B cell (primary cell): ENCODE results near the gene SERPINE1. TPM values are rescaled to one million over a fixed set of nuclear protein-coding genes. Genes with fewer than 3 reads are reported as not detected.
"Not testable (repeated sequence)": the region's sequence is repeated elsewhere in the genome, so short reads cannot be mapped to it uniquely, and the experiment has no call there.

ENCODE experiments used
- ATAC-seq: fragments of 200-7000 bp; cut with Tn5 transposase; one replicate; pipeline ENCODE4 v1.10.0; 2021; ENCODE audit warnings: low read depth, mild to moderate bottlenecking, moderate number of reproducible peaks, moderate library complexity
- CTCF ChIA-PET: fragments of 350-600 bp; sonication (Branson Sonifier 250); formaldehyde crosslinking; loops from one replicate; lab custom pipeline; 2021; ENCODE audit warnings: antibody characterized with exemption, inconsistent platforms; lab: Charles Lee
- POLR2A ChIA-PET: fragments of 350-600 bp; sonication (Branson Sonifier 250); formaldehyde crosslinking; loops from one replicate; lab custom pipeline; 2021; ENCODE audit warnings: antibody characterized with exemption; lab: Charles Lee
- DNase-seq: peaks from one replicate; pipeline ENCODE4 v3.0.0; 2013
- H2AFZ ChIP-seq: 2 replicates; pipeline ENCODE4 v1.6.1; 2012; ENCODE audit warnings: mild to moderate bottlenecking, low read depth, low read length; ENCODE audit not compliant: insufficient read depth, poor library complexity, severe bottlenecking
- H3K27ac ChIP-seq, 2 donors: 1 replicate in 1 of 2; 2 replicates in 1 of 2; pipeline ENCODE4 v1.5.1; 2012 to 2013; ENCODE audit warnings: low read length in 2 of 2, mild to moderate bottlenecking in 2 of 2, moderate library complexity in 1 of 2
- H3K27me3 ChIP-seq, 4 experiments: fragments of 200-600 bp in 1 of 4; sonication (generic) in 1 of 4; replicated peaks in 1 of 4; 1 replicate in 2 of 4; 2 replicates in 2 of 4; pipeline versions ENCODE4 v1.6.1 to v1.7.0; 2013 to 2016; ENCODE audit warnings: low read length in 3 of 4, mild to moderate bottlenecking in 2 of 4, mixed read lengths in 1 of 4, moderate library complexity in 1 of 4; ENCODE audit not compliant: insufficient read depth in 4 of 4, control insufficient read depth in 3 of 4; ENCODE audit errors: control extremely low read depth in 1 of 4
- H3K36me3 ChIP-seq, 2 experiments: replicated peaks in 1 of 2; 1 replicate in 1 of 2; 2 replicates in 1 of 2; pipeline versions ENCODE4 v1.6.1 to v1.7.1; 2013; ENCODE audit warnings: low read length in 1 of 2; ENCODE audit not compliant: insufficient read depth in 2 of 2, control insufficient read depth in 1 of 2; ENCODE audit errors: control extremely low read depth in 1 of 2, extremely low read depth in 1 of 2
- H3K4me1 ChIP-seq, 2 donors: fragments of 200-600 bp in 1 of 2; sonication (generic) in 1 of 2; 1 replicate in 1 of 2; 2 replicates in 1 of 2; pipeline versions ENCODE4 v1.5.1 to v1.6.1; 2013 to 2017; ENCODE audit warnings: low read length in 2 of 2; ENCODE audit not compliant: control insufficient read depth in 2 of 2, insufficient read depth in 2 of 2
- H3K4me2 ChIP-seq: replicated peaks from 2 replicates; pipeline ENCODE3; 2012; ENCODE audit warnings: mild to moderate bottlenecking, low read depth, low read length; ENCODE audit not compliant: poor library complexity, severe bottlenecking
- H3K4me3 ChIP-seq, 5 experiments: fragments of 200-600 bp in 1 of 5; sonication (generic) in 1 of 5; 1 replicate in 3 of 5; 2 replicates in 2 of 5; pipeline versions ENCODE4 v1.5.1 to v1.7.0; 2011 to 2016; ENCODE audit warnings: low read length in 4 of 5, mild to moderate bottlenecking in 4 of 5, low read depth in 2 of 5, control low read depth in 1 of 5, moderate library complexity in 1 of 5; ENCODE audit not compliant: insufficient read depth in 1 of 5; ENCODE audit errors: control extremely low read depth in 1 of 5, extremely low read depth in 1 of 5
- H3K79me2 ChIP-seq: fragments of 200-600 bp; sonication (generic); one replicate; pipeline ENCODE4 v1.6.0; 2016; ENCODE audit warnings: low read length; ENCODE audit not compliant: control insufficient read depth, insufficient read depth
- H3K9ac ChIP-seq: fragments of 200-600 bp; sonication (generic); 2 replicates; pipeline ENCODE4 v1.6.1; 2017; ENCODE audit warnings: mild to moderate bottlenecking, low read length, moderate library complexity
- H3K9me3 ChIP-seq, 3 donors: one replicate each; pipeline versions ENCODE4 v1.6.1 to v1.7.1; 2013; ENCODE audit warnings: low read length in 2 of 3; ENCODE audit not compliant: control insufficient read depth in 2 of 3, insufficient read depth in 1 of 3; ENCODE audit errors: control extremely low read depth in 1 of 3
- H4K20me1 ChIP-seq: 2 replicates; pipeline ENCODE4 v1.6.0; 2012; ENCODE audit warnings: mild to moderate bottlenecking, low read length; ENCODE audit not compliant: insufficient read depth, control insufficient read depth, poor library complexity, severe bottlenecking
- H3K27ac Mint-ChIP-seq: one replicate; pipeline ENCODE4 v1.8.0; 2021; ENCODE audit warnings: mixed read lengths
- H3K27me3 Mint-ChIP-seq: one replicate; pipeline ENCODE4 v1.8.0; 2021; ENCODE audit warnings: mixed read lengths
- H3K4me1 Mint-ChIP-seq: one replicate; pipeline ENCODE4 v1.8.0; 2021; ENCODE audit warnings: mixed read lengths
- H3K4me3 Mint-ChIP-seq: one replicate; pipeline ENCODE4 v1.8.0; 2021; ENCODE audit warnings: mixed read lengths
- H3K9me3 Mint-ChIP-seq: one replicate; pipeline ENCODE4 v1.8.0; 2022; ENCODE audit warnings: mixed read lengths; ENCODE audit not compliant: insufficient read depth
- CTCF ChIP-seq: fragments of 200-600 bp; IDR thresholded peaks from one replicate; pipeline ENCODE4 v1.8.0; 2022; ENCODE audit warnings: antibody characterized with exemption, mild to moderate bottlenecking
- EZH2 ChIP-seq: IDR thresholded peaks from 2 replicates; pipeline ENCODE4 v1.6.1; 2012; ENCODE audit warnings: borderline replicate concordance, low read depth, mild to moderate bottlenecking, moderate library complexity, low read length; ENCODE audit not compliant: insufficient read depth, poor library complexity, severe bottlenecking
- WGBS: methylation state at CpG from one replicate; pipeline ENCODE4 v1.1.5; 2013; ENCODE audit warnings: missing lambda C conversion rate; ENCODE audit not compliant: insufficient coverage; 5-methylcytosine and 5-hydroxymethylcytosine counted together
- intact Hi-C: fragments of 100-400 bp; cut with micrococcal nuclease; formaldehyde crosslinking; loops from one replicate; pipeline ENCODE4 v1.10.0; 2022
- polyA plus RNA-seq: library from polyadenylated mRNA; depleted of rRNA; stranded (reverse); fragments of >200 nt; gene quantifications from 2 replicates; pipeline ENCODE4 v1.2.3, GENCODE V29; 2012
- total RNA-seq, 2 donors: library from RNA; stranded (reverse); fragments of 120-200 nt in 1 of 2; gene quantifications; 1 replicate in 1 of 2; 2 replicates in 1 of 2; pipeline versions ENCODE4 v1.2.3 to v1.2.4, GENCODE V29; 2013 to 2022

Gene SERPINE1
- total and polyA plus RNA-seq, 2 donors (not counting 1 experiment from before 2014, with no cell fraction given), result 0.07 to 0.09 TPM

DNA sequence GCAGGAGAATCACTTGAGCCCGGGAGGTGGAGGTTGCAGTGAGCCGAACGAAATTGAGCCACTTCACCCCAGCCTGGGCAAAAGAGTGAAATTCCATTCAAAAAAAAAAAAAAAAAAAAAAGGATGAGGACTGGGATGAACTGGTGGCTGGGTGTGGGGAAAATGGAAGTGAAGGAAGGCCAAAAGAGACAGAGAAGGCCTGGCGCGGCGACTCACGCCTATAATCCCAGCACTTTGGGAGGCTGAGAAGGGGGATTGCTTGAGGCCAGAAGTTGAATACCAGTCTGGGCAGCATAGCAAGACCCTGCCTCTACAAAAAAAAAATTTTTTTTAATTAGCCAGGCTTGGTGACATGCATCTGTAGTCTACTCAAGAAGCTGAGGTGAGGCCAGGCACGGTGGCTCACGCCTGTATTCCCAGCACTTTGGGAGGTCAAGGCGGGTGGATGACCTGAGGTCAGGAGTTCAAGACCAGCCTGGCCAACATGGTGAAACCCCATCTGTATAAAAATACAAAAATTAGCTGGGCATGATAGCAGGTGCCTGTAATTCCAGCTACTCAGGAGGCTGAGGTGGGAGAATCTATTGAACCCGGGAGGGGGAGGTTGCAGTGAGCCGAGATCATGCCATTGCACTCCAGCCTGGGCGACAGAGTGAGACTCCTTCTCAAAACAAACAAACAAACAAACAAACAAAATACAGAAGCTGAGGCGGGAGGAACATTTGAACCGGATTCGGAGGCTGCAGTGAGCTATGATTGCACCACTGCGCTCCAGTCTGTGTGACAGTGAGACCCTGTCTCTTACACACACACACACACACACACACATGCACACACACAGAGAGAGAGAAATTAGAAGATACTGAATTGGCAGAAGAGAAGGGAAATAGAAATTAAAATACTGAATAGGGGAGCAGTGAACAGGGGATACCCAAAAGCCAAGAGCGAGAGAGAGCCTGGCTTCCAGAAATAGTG is 6.0 kb downstream of the SERPINE1 start:
- H3K36me3 ChIP-seq, H3K4me1 Mint-ChIP-seq, H3K4me2 ChIP-seq, DNase-seq, H3K4me1 ChIP-seq, POLR2A ChIA-PET, intact Hi-C loops, H3K4me3 ChIP-seq, H3K27ac Mint-ChIP-seq, ATAC-seq, H3K4me3 Mint-ChIP-seq, H3K9ac ChIP-seq, H3K27ac ChIP-seq, H2AFZ ChIP-seq, H3K9me3 ChIP-seq, H3K79me2 ChIP-seq, H4K20me1 ChIP-seq, H3K9me3 Mint-ChIP-seq: not testable (repeated sequence)
- peaks cover 0 to 15% (median 5%) of the 10 kb centered on the region in 4 experiments for H3K27me3 ChIP-seq
- 95% methylated on average over 10 of the region's 18 CpGs for WGBS
- CTCF ChIA-PET, result interaction anchor here (0.5 to 4.2 kb wide), 5 partner anchors 11 to 748 kb away, joined by 3 to 24 read pairs (median 5); no protein-coding TSS in a partner anchor
- H3K27me3 Mint-ChIP-seq, result peaks cover 41% of the 10 kb centered on the region

DNA sequence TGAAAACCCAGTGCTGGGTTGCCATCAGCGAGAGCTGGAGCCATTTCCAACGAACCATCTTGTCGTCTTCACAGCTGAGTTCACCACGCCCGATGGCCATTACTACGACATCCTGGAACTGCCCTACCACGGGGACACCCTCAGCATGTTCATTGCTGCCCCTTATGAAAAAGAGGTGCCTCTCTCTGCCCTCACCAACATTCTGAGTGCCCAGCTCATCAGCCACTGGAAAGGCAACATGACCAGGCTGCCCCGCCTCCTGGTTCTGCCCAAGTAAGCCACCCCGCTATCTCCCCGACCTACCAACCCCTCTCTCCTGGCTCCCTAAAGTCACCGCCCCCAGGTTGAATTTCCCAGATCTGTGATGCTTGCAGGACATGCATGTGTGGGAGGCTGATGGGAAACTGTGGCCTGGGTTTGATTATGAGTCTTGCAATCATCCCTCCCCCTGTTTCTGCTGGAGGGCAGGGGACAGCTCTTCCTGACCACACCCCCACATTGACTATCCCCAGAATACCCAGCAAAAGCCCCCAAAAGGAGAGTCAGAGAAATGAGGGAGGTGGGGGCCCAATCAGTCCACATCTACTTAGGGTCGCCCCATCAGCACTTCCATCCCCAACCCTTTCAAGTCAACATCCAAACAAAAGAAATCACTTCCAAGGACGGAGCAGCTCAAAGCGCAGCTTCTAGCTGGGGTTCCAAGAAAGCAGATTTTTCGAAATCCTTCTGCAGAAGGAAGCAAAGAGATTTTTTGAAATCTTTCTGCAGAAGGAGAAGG is 6.9 kb downstream of the SERPINE1 start:
- Histone ChIP-seq H2AFZ (no peak overlapping the region), H3K79me2 (no peaks in the 10 kb centered on the region), H4K20me1 (no peaks in the 10 kb centered on the region), H3K36me3 (no peaks in the 10 kb centered on the region), H3K27ac (no peak overlapping the region), H3K9ac (no peak overlapping the region), H3K4me2 (no peak overlapping the region), H3K27me3 (peaks cover 0 to 10% (median 3%) of the 10 kb centered on the region in 4 experiments), H3K4me1 (peaks cover 0 to 7% of the 10 kb centered on the region in 2 donors), H3K9me3 (no peaks in the 10 kb centered on the region), H3K4me3 (no peak overlapping the region)
- Mint-ChIP-seq H3K27ac (no peak overlapping the region), H3K27me3 (peaks cover 41% of the 10 kb centered on the region), H3K4me3 (no peak overlapping the region), H3K4me1 (peaks cover 12% of the 10 kb centered on the region), H3K9me3 (no peaks in the 10 kb centered on the region)
- DNase-seq (no peak), ATAC-seq (no peak)
- 88% methylated on average over 9 of the region's 15 CpGs for WGBS
- TF ChIP-seq CTCF, result no peak
- TF ChIP-seq EZH2, result no peak
- ChIA-PET CTCF (interaction anchor here (0.7 to 4.2 kb wide), 3 partner anchors 11 to 94 kb away, joined by 4 to 24 read pairs (median 6); no protein-coding TSS in a partner anchor), POLR2A (no interaction called here)
- intact Hi-C loops, result no loop called here
